Liver (tissue), 9 donors: Measurements from ENCODE around the gene COPZ2. TPM values are rescaled to one million over a fixed set of nuclear protein-coding genes. Genes with fewer than 3 reads are reported as not detected.
A peak's percentile ranks its signal among the peaks of the same experiment; 100 is the strongest.

Source experiments
- DNase-seq: peaks from one replicate; pipeline ENCODE4 v3.0.0-alpha.2; 2017; ENCODE audit warnings: low spot score
- H3K27ac ChIP-seq, 2 donors: one replicate each; pipeline ENCODE4 v1.7.0; 2013; ENCODE audit warnings: inconsistent platforms in 2 of 2, low read length in 2 of 2, control low read depth in 1 of 2, low read depth in 1 of 2, mild to moderate bottlenecking in 1 of 2
- H3K27me3 ChIP-seq, 4 donors: one replicate each; pipeline versions ENCODE4 v1.6.1 to v1.7.0; 2013; ENCODE audit warnings: low read length in 3 of 4, inconsistent platforms in 1 of 4, mild to moderate bottlenecking in 1 of 4, moderate library complexity in 1 of 4; ENCODE audit not compliant: control insufficient read depth in 4 of 4, insufficient read depth in 4 of 4
- H3K36me3 ChIP-seq, 4 donors: one replicate each; pipeline versions ENCODE4 v1.6.1 to v1.7.0; 2013; ENCODE audit warnings: low read length in 3 of 4, mild to moderate bottlenecking in 3 of 4, low read depth in 1 of 4, moderate library complexity in 1 of 4; ENCODE audit not compliant: control insufficient read depth in 4 of 4, insufficient read depth in 3 of 4
- H3K4me1 ChIP-seq, 4 donors: one replicate each; pipeline versions ENCODE4 v1.6.1 to v1.7.0; 2013; ENCODE audit warnings: low read length in 3 of 4, mild to moderate bottlenecking in 3 of 4, moderate library complexity in 1 of 4; ENCODE audit not compliant: control insufficient read depth in 4 of 4, insufficient read depth in 4 of 4
- H3K4me3 ChIP-seq, 3 donors: one replicate each; pipeline versions ENCODE4 v1.6.1 to v1.7.0; 2013; ENCODE audit warnings: low read length in 3 of 3, control low read depth in 1 of 3, low read depth in 1 of 3, mild to moderate bottlenecking in 1 of 3
- H3K9ac ChIP-seq, 2 donors: one replicate each; pipeline ENCODE4 v1.7.0; 2013; ENCODE audit warnings: low read length in 2 of 2, mild to moderate bottlenecking in 2 of 2, moderate library complexity in 2 of 2, control low read depth in 1 of 2, low read depth in 1 of 2
- H3K9me3 ChIP-seq, 4 donors: one replicate each; pipeline versions ENCODE4 v1.6.1 to v1.7.0; 2013; ENCODE audit warnings: low read length in 3 of 4; ENCODE audit not compliant: control insufficient read depth in 4 of 4
- EGR1 ChIP-seq, 2 donors: IDR thresholded peaks; 2 replicates each; pipeline ENCODE4 v1.6.1; 2016 to 2018; ENCODE audit warnings: antibody characterized with exemption in 2 of 2, low read depth in 2 of 2
- FOXA1 ChIP-seq: IDR thresholded peaks from 2 replicates; pipeline ENCODE4 v1.6.1; 2016; ENCODE audit warnings: antibody characterized with exemption
- FOXA2 ChIP-seq: IDR thresholded peaks from 2 replicates; pipeline ENCODE4 v1.6.1; 2016; ENCODE audit warnings: antibody characterized with exemption
- GABPA ChIP-seq, 2 donors: IDR thresholded peaks in 1 of 2; conservative IDR thresholded peaks in 1 of 2; 2 replicates each; pipeline ENCODE4 v1.6.1; 2016; ENCODE audit warnings: antibody characterized with exemption in 2 of 2, mild to moderate bottlenecking in 1 of 2, moderate library complexity in 1 of 2
- HNF4A ChIP-seq, 2 donors: conservative IDR thresholded peaks; 2 replicates each; pipeline ENCODE4 v1.6.1; 2016; ENCODE audit warnings: antibody characterized with exemption in 2 of 2, mild to moderate bottlenecking in 2 of 2
- HNF4G ChIP-seq: IDR thresholded peaks from 2 replicates; pipeline ENCODE4 v1.6.1; 2016; ENCODE audit warnings: antibody characterized with exemption
- JUND ChIP-seq, 2 donors: IDR thresholded peaks; 2 replicates each; pipeline ENCODE4 v1.6.1; 2016; ENCODE audit warnings: antibody characterized with exemption in 2 of 2
- NR2F2 ChIP-seq: IDR thresholded peaks from 2 replicates; pipeline ENCODE4 v1.6.1; 2016; ENCODE audit warnings: antibody characterized with exemption
- RAD21 ChIP-seq, 2 donors: IDR thresholded peaks; 2 replicates each; pipeline ENCODE4 v1.6.1; 2016; ENCODE audit warnings: antibody characterized with exemption in 2 of 2, mild to moderate bottlenecking in 2 of 2
- RXRA ChIP-seq, 2 donors: IDR thresholded peaks; 2 replicates each; pipeline ENCODE4 v1.6.1; 2017 to 2018; ENCODE audit warnings: antibody characterized with exemption in 2 of 2, mild to moderate bottlenecking in 1 of 2
- SP1 ChIP-seq: IDR thresholded peaks from 2 replicates; pipeline ENCODE4 v1.6.1; 2018; ENCODE audit warnings: antibody characterized with exemption, mild to moderate bottlenecking
- TAF1 ChIP-seq: conservative IDR thresholded peaks from 2 replicates; pipeline ENCODE4 v1.6.1; 2016; ENCODE audit warnings: antibody characterized with exemption, mild to moderate bottlenecking
- YY1 ChIP-seq: IDR thresholded peaks from 2 replicates; pipeline ENCODE4 v1.6.1; 2016; ENCODE audit warnings: antibody characterized with exemption, mild to moderate bottlenecking
- WGBS: extraction: QIAGEN DNeasy Blood & Tissue Kit; methylation state at CpG from one replicate; pipeline ENCODE4 v1.1.7; 2013; 5-methylcytosine and 5-hydroxymethylcytosine counted together
- polyA plus RNA-seq, 2 donors: library from polyadenylated mRNA; stranded (reverse) in 1 of 2; unstranded in 1 of 2; fragments of 200-250 nt in 1 of 2; fragments of >200 nt in 1 of 2; fragmentation: Nextera tagmentation in 1 of 2; extraction: Ambion mirVana in 1 of 2; gene quantifications; one replicate each; pipeline versions ENCODE4 v1.2.1 to v1.2.3, GENCODE V29; 2013 to 2015
- total RNA-seq, 2 donors: library from RNA; depleted of rRNA; stranded (reverse); fragments of >200 nt; gene quantifications; one replicate each; pipeline ENCODE4 v1.2.3, GENCODE V29; 2014
- TF ChIP-seq, protein P1 (sequence below): fragments of 150-350 bp; IDR thresholded peaks from 2 replicates; pipeline ENCODE4 v1.5.1; 2017; ENCODE audit warnings: improper control_type of control experiment, low read depth, low read length; ENCODE audit not compliant: missing input control
- TF ChIP-seq, protein P2 (sequence below): IDR thresholded peaks from 2 replicates; pipeline ENCODE4 v1.6.1; 2016; ENCODE audit warnings: antibody characterized with exemption
- donor health status: healthy.
- donor health status: healthy.
- donor health status: healthy.
- donor health status: healthy.
- donor health status: healthy.

The COPZ2 gene
- total and polyA plus RNA-seq, 4 donors = 2.6 to 38.1 (median 17.8) TPM

DNA sequence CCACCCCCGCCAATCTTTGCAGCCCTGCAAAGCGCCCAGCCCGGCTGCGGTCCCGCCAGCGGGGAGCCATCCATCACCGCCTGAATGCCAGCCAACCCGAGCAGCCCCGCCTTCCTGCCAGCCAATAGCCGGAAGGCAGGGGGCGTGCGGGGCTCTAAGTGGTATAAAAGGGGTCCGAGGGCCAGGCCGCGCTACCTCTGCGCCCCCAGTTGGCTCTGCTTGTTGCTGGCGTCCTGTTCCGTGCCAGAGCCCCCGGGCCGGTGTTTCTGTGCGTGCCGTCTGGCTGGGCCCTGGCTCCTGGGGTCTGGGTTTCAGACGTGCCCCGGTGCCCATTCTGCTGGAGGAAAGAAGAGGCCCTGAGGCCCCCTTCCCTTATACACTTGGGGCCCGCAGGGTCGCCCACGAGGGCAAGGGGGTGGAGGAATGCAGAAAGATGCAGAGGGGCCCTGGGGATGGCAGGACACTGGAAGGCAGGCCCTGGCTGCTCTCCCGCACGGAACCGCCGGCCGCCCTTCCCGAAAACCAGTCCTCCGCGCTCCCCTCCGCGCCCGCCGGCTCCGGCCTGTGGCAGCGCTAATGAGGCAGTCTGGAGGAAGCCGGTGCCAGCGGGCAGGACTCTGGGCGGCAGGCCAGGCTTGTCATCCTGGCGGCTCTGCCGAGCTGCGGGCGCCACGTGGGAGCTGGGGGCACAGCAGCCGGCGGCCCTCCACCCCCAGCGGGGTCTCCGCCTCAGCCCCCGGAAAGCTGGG is 14.0 kb downstream of the COPZ2 start:
- TF ChIP-seq, protein P1, sequence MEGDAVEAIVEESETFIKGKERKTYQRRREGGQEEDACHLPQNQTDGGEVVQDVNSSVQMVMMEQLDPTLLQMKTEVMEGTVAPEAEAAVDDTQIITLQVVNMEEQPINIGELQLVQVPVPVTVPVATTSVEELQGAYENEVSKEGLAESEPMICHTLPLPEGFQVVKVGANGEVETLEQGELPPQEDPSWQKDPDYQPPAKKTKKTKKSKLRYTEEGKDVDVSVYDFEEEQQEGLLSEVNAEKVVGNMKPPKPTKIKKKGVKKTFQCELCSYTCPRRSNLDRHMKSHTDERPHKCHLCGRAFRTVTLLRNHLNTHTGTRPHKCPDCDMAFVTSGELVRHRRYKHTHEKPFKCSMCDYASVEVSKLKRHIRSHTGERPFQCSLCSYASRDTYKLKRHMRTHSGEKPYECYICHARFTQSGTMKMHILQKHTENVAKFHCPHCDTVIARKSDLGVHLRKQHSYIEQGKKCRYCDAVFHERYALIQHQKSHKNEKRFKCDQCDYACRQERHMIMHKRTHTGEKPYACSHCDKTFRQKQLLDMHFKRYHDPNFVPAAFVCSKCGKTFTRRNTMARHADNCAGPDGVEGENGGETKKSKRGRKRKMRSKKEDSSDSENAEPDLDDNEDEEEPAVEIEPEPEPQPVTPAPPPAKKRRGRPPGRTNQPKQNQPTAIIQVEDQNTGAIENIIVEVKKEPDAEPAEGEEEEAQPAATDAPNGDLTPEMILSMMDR = peak; percentile 30
- TF ChIP-seq RAD21 (IDR thresholded peaks at IDR 0.05) = peak in 1 of 2 donors; percentile 57
- no peak for TF ChIP-seq NR2F2
- no peak for TF ChIP-seq TAF1
- no peak for TF ChIP-seq GABPA (IDR thresholded peaks at IDR 0.05 in 1 of 2, conservative IDR thresholded peaks at IDR 0.05 in 1 of 2)
- TF ChIP-seq HNF4G = no peak
- Histone ChIP-seq H3K9me3 (no peaks in the 10 kb centered on the region), H3K4me3 (peak overlapping the region in 2 of 3 donors; percentile 20 to 55), H3K9ac (peak overlapping the region in 1 of 2 donors; percentile 56), H3K4me1 (peaks cover 10 to 35% (median 31%) of the 10 kb centered on the region in 4 donors), H3K27ac (no peak overlapping the region), H3K36me3 (peaks cover 0 to 1% (median 0%) of the 10 kb centered on the region in 4 donors), H3K27me3 (no peaks in the 10 kb centered on the region)
- DNase-seq = peak; percentile 40
- WGBS = 3% methylated on average over 54 of the region's 54 CpGs

DNA sequence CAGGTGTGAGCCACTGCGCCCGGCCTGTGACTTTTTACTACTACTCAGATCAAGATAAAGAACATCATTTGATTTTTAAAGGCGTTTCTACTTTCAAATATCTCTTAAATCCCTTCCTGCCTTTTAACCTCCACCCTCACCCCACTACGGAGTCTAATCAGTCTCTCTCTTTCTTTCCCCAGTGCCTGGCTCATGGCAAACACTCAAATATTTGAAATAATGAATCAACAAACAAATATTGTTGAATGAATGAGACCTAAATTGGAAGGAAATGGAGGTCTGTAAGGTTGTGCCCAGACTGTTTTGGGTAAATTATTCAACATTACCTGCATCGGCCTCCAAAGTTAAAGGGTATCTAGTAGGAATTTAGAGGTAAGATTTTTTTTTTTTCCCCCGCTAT is 14.7 kb downstream of the COPZ2 start:
- 66% methylated on average over 6 of the region's 6 CpGs for WGBS
- TF ChIP-seq FOXA1 = no peak
- TF ChIP-seq JUND (IDR thresholded peaks at IDR 0.05) = no peak
- no peak for TF ChIP-seq RXRA (IDR thresholded peaks at IDR 0.05)
- no peak for TF ChIP-seq NR2F2
- TF ChIP-seq, protein P1 = no peak
- no peak for TF ChIP-seq YY1
- no peak for TF ChIP-seq TAF1
- TF ChIP-seq FOXA2 = no peak
- TF ChIP-seq, protein P2, sequence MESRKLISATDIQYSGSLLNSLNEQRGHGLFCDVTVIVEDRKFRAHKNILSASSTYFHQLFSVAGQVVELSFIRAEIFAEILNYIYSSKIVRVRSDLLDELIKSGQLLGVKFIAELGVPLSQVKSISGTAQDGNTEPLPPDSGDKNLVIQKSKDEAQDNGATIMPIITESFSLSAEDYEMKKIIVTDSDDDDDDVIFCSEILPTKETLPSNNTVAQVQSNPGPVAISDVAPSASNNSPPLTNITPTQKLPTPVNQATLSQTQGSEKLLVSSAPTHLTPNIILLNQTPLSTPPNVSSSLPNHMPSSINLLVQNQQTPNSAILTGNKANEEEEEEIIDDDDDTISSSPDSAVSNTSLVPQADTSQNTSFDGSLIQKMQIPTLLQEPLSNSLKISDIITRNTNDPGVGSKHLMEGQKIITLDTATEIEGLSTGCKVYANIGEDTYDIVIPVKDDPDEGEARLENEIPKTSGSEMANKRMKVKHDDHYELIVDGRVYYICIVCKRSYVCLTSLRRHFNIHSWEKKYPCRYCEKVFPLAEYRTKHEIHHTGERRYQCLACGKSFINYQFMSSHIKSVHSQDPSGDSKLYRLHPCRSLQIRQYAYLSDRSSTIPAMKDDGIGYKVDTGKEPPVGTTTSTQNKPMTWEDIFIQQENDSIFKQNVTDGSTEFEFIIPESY = no peak
- no peak for TF ChIP-seq HNF4G
- no peak for TF ChIP-seq EGR1 (IDR thresholded peaks at IDR 0.05; ENCODE audit: low read depth in 2 of 2)
- TF ChIP-seq HNF4A (conservative IDR thresholded peaks at IDR 0.05) = no peak
- TF ChIP-seq SP1 = no peak
- Histone ChIP-seq H3K4me3 (peak overlapping the region in 1 of 3 donors; percentile 55), H3K9ac (no peak overlapping the region), H3K4me1 (peaks cover 10 to 35% (median 31%) of the 10 kb centered on the region in 4 donors), H3K27me3 (no peaks in the 10 kb centered on the region), H3K36me3 (peaks cover 0 to 1% (median 0%) of the 10 kb centered on the region in 4 donors), H3K9me3 (no peaks in the 10 kb centered on the region), H3K27ac (no peak overlapping the region)
- DNase-seq = no peak
